Activated CD8-positive, alpha-beta memory T cell treated with anti-CD3 and anti-CD28 coated beads for 24 hours (primary cell): ENCODE measurements around the gene ERO1A.

ENCODE experiments used
- DNase-seq: peaks from one replicate; pipeline ENCODE4 v3.0.0-alpha.2; 2020

Gene ERO1A

DNA sequence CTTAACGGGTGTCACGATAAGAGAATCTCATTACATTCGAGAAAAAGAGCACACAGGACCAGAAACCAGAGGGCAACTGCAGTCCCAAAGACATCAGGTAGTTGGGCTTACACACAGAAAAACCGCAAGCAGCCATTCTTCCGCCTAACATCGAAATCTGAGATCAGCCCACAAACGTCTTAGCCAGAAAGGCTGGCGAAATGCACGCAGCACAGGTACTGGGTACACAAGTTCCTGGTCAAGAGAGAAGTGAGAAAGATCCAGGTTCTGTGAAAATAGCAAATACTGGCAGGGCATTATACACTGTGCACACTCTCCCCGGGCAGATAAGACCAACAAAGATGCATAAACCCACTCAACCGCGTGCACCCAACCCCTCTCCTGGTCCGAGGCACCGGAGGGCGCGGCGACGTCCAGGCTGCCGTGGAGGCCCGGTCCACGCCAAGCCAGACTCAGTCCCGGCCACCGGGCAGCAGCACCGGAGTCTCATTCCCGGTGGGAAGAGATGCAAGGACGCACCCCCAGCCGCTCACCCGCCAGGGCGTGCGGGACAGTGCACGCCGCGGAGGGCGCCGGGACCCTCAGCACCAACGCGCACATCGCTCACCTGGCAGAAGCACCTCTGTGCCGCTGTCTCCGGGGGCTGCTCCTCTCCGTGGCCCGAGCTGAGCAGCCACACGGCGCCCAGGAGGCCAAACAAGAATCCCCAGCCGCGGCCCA, 437 bp downstream of the ERO1A start:
- DNase-seq = peak; percentile 81

GRCh38 chr14:52693532-52693931, 1.8 kb downstream of the ERO1A start:
- no peak for DNase-seq

DNA sequence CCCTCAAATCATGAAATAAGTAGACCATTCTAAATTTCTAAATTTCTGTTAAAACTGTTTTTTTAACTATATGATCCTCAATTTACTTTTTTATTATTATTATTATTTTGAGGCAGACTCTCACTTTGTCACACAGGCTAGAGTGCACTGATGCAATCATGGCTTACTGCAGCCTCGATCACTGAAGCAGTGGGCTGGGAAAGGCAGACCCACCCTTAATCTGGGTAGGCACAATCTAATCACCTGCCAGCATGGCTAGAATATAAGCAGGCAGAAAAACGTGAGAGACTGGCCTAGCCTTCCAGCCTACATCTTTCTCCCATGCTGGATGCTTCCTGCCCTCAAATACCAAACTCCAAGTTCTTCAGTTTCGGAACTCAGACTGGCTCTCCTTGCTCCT, 2.3 kb downstream of the ERO1A start:
- DNase-seq = no peak

GRCh38 chr14:52692248-52692962, 3.0 kb downstream of the ERO1A start:
- no peak for DNase-seq

DNA sequence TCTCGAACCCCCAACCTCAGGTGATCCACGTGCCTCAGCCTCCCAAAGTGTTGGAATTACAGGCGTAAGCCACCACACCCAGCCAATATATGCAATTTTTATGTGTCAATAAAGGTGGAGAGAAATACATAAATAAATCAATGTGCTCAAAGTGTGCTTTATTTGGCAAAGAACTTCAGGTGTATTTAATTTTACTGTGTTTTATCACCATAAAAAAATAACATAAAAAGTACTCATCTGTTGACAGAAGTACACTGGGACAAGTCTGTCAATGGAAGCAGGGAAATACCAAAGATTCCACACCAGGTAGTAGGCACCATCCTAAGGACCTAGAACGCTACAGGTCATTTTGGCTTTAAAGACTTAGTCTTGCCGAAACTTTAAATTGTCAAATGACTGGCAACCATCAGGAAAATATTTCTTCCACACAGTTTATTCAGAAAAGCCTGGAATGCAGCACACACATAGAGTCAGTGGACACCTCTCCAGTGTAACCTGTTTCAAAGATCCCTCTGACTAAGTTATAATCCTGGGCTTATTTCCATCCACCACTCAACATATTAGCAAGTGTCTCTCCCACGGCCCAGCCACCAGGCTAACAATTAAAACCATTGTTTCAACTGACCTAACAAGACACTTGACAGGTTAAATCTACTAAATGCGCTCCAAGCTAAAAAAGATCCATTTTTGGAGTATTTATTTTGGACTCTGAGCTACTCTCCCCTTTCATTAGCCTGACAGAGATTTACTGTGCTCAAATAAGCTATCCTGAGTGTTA, 4.2 kb downstream of the ERO1A start:
- DNase-seq = no peak

GRCh38 chr14:52686176-52686575, 9.2 kb downstream of the ERO1A start:
- no peak for DNase-seq

GRCh38 chr14:52683985-52684520, 11.3 kb downstream of the ERO1A start:
- DNase-seq = no peak

GRCh38 chr14:52678591-52678990, 16.8 kb downstream of the ERO1A start:
- DNase-seq = no peak

DNA sequence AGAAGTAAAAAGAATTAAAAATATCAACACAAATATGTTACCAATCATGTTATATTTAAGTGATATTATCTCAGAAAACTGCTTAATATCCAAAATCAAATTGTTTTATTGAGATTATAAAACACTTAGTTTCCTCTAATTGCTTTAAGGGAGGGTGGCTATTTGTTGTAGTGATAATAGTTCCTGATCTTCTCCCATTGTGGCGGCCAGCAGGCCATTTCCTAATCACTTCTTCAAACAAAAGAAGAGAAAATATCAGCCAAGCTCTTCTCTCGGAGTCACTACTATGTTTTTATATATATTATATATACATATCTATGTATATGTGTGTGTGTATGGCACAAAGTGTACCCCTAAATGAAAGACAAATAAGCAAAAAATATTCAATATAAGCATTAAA, 31.5 kb downstream of the ERO1A start:
- DNase-seq = no peak

DNA sequence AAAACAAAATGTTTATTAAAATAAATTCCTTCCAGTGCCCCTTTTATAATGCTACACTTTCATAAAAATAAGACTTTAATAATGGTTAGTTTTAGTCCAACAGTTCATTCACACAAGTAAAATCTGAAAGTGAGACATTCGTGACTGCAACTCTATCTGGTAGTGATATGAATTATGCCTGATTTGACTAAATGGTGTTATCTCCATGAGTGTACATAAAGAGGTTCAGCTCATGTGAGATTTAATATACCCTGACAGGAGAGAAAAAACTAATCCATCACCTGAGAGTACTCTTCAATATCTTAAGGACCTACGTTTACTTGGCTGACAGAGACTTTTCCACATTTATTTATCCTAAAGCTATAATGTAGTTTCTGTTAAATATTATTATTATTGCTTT, 34.0 kb downstream of the ERO1A start:
- no peak for DNase-seq

- DNase-seq = no peak
Measured at GRCh38 chr14:52660832-52661231, 34.5 kb downstream of the ERO1A start.

GRCh38 chr14:52660325-52660724, 35.0 kb downstream of the ERO1A start:
- no peak for DNase-seq

DNA sequence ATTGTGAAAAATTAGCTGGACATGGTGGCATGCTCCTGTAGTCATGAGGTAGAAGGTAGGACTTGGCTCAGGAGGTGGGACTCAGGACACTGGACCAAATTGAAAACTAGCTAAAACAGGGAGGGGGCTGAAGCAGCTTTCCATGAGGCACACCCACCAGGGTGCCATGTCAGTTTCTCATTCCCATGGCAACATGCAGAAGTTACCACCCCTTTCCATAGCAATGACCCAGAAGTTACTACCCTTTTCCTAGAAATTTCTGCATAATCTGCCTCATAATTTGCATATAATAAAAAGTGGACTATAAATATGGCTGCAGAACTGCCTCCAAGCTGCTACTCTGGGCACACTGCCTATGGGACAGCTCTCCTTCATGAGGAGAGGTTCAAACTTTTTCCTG, 38.5 kb downstream of the ERO1A start:
- no peak for DNase-seq

DNA sequence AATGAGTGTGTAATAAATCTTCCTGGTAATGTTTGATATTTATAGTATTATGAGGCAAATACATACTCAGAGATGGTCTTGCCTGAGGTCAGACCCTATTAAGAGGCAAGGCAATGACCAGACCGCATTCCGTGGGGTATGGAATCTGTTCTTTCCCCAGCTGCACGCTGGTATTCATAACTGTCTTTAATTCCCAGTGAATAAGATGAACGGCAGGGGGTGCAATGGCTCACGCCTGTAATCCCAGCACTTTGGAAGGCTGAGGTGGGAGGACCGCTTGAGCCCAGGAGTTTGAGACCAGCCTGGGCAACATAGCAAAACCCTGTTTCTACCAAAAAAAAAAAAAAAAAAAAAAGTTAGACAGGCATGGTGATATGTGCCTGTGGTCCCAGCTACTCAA, 44.6 kb downstream of the ERO1A start:
- no peak for DNase-seq

DNA sequence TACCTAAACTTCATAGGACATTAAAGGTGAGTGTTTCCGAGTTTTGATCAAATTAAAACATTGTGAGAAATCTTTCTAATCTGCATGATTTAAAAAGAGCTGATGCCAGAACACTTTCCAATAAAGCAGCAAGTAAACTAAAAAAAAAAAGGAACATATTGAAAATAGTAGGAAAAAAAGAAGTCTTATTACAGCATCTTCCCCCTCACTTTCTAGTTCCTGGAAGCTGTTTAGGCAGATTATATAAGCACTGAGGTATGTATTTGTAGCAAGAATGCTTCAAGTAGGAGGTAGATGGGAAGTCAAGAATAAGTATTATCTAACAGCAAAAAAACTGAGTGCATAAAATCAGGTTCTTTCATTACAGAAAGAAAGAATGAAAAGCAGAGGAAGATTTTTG, 45.8 kb downstream of the ERO1A start:
- DNase-seq = no peak

DNA sequence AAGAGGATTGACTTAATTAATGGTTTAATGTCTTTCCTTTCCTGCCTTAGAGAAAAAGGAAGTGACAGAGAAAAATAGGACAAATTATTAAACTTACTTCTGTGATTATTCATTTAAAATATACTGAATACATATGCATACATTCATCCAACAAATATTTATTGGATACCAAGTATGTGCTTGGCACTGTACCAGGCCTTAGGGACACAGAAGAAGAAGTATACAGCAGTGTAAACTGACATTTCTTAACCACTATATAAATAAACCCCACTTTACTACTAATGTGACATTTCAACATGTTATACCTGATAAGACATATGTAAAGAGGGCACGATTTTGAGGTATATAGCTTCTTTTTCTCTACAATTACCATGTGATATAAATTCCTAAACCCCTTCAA, 53.6 kb downstream of the ERO1A start:
- no peak for DNase-seq

- DNase-seq = no peak
Measured at GRCh38 chr14:52640137-52640536, 55.2 kb downstream of the ERO1A start.

- no peak for DNase-seq
Measured at GRCh38 chr14:52619687-52620086, 75.7 kb downstream of the ERO1A start.

DNA sequence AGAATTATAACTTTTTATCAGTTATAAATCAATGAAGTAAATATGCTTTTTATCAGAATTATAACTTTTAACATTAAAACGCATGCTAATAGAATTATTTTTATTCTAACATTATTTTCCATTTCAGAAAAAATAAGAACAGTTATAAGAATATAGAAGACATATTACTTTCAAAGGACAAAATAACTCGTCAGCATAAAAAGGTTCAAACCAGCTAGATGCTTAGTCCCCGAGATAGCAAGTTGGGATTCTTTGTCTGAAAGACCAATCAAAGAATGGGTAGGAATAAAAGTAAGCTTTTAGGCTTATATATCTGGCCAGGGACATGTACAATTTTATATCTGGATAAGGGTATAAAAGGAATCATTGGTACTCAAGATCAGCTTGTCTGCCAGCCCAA, 76.8 kb downstream of the ERO1A start:
- no peak for DNase-seq

- DNase-seq = no peak
Measured at GRCh38 chr14:52610187-52610586, 85.2 kb downstream of the ERO1A start.

DNA sequence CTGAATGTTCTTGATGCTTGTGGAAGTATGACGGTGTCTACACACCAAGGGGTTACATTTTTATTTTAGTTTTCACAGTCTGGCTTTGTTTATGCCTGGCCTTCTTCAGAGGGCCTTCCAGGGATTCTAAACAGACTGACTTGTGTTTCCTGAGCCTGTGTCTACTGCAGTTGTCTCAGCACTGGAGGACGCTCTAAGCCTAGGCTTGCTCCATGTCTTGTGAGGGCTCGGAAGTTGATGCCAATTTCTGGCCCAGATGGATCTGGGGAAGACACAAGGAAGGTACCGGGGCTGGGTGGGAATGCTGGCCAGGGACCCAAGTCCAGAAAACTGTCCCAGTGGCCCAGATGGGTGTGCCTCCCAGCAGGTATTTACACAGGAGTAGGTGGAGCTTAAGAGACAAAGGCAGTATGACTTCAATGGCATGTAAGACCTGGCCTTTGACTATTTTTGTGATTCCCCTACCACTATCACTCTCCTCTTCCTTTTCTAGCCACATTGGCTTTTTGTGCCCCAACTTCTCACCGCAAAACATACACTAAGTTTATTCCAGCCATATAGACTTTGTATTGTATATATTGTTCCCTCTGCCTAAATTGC, 85.8 kb downstream of the ERO1A start:
- no peak for DNase-seq

DNA sequence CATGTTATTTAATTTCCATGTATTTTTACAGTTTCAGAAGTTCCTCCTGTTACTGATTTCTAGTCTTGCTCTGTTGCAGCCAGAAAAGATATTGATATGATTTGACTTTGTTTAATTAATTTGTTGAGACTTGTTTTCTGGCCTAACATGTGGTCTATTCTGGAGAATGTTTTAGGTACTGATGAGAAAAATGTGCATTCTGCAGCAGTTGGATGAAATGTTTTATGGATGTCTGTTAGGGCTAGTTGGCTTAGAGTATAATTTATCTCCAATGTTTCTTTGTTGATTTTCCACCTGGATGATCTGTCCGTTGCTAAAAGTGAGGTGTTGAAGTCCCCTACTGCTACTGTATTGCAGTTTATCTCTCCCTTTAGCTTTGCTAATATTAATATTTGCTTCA, 88.3 kb downstream of the ERO1A start:
- DNase-seq = no peak

- DNase-seq = no peak
Measured at GRCh38 chr14:52602131-52602530, 93.2 kb downstream of the ERO1A start.
